GM19328 (cell line): Measurements from ENCODE around the gene PKMYT1.

Source experiments
- ATAC-seq: cut with Tn5 transposase; IDR thresholded peaks from one replicate; pipeline ENCODE4 v1.9.1; 2021; ENCODE audit warnings: mild to moderate bottlenecking, moderate library complexity; ENCODE audit not compliant: unreplicated experiment

PKMYT1 gene

DNA sequence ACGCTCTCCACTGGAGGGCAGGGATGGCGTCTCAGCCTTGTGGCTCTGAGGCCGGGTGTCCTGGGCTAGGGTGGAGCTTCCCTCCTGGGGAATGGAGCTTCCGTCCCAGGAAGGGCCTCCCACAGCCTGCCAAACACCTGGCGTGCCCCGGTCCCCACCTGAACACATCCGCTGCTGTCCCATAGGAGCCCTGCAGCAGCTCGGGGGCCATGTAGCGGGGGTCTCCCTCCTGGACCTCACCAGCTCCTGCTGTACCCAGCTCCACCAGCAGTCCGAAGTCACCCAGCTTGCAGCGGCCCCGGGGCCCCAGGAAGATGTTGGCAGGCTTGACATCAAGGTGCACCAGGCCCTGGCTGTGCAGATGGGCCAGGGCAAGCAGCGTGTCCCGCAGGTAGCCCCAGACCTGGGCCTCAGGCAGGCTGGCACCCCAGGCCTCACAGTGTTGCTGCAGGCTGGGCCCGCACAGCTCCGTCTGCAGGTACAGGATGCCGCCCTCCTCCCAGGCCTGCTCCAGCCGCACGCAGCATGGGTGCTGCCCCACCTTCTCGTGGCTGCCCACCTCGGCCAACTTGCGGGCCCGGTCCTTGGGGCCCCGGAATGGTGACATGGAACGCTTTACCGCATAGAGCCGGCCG is 5.0 kb downstream of the PKMYT1 start:
- ATAC-seq, result no peak

DNA sequence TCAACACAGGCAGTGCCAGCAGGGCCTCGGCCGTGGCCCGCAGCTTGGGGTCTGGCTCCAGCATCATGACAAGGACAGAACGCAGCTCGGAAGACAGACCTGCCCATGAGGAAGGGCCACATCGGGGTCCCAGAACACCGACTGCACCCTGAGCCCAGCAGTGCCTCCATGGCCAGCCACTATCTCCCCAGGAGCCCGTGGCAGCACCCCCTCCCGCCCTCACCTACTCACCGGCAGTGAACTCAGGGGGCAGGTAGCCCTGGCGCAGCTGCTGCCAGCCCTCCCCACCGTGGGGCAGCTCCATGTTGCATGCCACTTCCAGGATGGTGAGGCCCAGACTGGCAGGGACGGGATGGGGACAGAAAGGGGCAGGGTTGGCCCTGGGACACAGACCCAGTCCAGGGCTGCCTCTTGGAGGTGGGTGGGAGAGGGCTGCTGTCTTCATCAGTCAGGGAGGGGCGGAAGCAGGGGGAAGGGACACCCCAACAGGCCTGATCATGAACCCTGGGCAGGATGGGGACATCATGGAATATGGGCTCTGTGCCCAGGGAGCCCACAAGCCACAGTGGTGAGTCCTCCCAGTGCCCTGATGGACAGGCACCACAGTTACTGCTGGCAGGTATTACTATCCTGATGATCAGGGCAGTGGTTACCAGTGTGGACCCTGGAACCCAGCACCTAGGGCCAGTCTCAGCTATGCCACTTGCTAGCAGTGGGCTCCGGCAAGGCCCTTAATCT is 5.8 kb downstream of the PKMYT1 start:
- no peak for ATAC-seq

DNA sequence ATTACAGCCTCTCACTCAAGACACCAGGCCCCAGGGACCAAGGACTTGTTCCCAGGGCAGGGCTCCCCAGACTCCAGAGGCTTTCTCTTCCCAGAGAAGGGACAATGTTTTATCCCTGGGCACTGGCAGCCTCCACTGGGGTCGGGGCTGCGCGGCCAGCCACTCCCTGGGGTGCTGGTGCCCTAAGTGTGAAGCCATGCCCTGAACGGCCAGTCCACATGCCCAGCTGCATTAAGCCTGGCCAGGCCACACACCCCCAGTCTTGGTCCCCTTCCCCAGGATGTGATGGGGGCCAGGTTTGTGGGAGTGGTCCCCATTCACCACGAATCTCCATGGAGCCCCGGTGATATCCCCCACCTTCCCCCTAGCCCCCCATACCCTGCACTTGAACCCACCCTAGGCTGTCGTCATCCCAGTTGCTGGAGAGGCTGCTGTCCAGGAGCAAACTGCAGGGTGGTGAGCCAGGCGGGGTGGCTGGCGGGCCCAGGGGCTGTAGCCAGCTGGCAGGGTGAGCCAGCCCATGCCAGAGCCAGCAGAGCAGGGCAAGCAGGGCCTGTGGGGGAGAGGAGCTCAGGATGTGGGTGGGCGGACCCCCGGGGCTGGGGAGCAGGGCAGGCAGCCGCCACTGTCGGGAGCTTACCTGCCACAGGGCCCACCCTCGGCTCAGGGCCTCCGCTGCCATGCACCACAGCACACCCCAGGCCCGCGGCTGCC is 6.5 kb downstream of the PKMYT1 start:
- ATAC-seq, result no peak

DNA sequence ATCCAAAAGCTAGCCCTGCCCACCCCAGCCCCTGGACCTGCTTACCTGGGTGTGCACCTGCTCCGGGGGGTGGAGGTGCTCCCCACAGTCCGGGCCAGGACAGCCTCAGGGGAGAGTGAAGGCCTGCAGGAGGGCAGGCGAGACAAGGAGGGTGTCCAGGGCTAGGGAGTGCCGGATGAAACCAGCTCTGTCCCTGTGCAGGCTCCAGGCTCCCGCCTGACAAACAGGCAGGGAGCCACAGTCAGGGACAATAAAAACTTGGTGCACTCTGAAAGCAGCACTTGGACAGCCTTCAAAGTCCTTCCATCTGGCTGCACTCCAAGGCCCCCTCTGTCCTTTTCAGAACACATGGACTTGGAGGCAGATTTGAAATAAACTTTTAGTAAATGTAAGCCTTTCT is 7.2 kb downstream of the PKMYT1 start:
- no peak for ATAC-seq

DNA sequence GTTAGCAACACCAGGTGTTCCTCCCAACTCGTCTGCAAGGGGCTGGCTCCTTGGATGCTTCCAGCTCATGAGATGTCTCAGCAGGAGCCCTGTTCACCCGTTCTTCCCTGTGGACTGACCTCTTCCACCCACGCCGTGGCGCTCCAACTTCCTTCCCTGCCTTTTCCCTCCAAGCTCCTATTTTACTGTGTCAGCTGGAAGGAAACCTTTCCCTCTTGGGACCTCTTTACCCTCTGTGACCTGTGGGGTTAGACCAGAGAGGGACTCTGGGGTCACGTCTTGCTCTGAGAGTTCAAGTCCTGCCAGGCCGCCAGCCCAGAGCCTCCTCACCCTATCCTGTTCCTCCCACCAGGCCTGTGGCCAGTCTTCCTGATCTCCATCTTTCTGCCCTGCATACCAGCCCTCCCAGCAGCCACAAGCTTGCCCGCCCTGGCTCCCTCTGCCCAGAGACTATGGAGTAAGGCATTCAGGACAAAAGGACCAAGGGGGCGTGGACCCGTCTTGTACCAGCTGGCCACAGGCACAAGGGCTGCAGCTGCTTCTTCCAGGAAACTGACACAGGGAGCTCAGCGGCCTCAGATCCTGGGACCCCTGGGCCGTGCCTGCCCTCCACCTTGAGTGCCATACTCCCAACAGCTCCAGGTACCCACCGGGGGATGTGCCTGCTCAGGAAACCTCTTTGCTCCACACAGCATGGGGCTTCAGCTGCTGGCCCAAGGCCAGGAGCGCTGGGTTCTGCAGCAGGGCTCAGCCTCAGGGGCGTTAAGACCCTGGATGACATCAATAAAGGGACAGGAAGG is 8.1 kb downstream of the PKMYT1 start:
- no peak for ATAC-seq

DNA sequence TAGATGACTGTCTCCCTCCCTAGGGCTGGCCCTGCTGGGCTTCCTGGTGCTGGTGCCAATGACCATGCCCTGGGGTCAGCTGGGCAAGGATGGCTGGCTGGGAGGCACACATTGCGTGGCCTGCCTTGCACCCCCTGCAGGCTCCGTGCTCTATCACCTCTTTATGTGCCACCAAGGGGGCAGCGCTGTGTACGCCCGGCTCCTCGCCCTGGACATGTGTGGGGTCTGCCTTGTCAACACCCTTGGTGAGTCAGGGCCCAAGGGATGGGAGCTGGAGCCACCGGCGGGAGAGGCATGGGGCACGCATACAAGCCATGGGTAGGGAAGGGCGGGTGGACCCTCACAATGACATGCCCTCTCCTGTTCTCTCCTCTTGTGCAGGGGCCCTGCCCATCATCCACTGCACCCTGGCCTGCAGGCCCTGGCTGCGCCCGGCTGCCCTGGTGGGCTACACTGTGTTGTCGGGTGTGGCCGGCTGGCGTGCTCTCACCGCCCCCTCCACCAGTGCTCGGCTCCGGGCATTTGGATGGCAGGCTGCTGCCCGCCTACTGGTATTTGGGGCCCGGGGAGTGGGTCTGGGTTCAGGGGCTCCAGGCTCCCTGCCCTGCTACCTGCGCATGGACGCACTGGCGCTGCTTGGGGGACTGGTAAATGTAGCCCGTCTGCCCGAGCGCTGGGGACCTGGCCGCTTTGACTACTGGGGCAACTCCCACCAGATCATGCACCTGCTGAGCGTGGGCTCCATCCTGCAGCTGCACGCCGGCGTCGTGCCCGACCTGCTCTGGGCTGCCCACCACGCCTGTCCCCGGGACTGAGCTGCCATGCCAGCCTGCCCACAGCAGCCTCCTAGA is 8.9 kb downstream of the PKMYT1 start:
- no peak for ATAC-seq

DNA sequence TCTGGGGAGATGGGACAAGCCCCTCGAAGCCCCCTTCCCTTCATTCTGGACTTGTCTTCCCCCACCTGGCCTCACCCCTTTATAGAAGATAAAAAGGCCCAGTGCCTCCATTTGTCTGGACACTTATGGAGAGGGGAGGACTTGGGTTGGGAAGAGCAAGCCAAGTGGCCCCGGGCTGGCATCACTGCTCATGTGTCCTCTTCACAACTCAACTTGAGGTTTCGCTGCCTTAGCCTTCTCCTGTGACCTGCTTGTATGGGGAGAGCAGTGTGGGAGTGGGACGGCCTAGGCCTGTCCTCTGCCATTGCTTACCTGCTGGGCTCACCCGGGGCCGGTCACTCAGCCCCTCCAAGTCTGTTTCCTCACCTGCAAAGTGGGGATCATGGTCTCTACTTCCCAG is 9.7 kb downstream of the PKMYT1 start:
- no peak for ATAC-seq

DNA sequence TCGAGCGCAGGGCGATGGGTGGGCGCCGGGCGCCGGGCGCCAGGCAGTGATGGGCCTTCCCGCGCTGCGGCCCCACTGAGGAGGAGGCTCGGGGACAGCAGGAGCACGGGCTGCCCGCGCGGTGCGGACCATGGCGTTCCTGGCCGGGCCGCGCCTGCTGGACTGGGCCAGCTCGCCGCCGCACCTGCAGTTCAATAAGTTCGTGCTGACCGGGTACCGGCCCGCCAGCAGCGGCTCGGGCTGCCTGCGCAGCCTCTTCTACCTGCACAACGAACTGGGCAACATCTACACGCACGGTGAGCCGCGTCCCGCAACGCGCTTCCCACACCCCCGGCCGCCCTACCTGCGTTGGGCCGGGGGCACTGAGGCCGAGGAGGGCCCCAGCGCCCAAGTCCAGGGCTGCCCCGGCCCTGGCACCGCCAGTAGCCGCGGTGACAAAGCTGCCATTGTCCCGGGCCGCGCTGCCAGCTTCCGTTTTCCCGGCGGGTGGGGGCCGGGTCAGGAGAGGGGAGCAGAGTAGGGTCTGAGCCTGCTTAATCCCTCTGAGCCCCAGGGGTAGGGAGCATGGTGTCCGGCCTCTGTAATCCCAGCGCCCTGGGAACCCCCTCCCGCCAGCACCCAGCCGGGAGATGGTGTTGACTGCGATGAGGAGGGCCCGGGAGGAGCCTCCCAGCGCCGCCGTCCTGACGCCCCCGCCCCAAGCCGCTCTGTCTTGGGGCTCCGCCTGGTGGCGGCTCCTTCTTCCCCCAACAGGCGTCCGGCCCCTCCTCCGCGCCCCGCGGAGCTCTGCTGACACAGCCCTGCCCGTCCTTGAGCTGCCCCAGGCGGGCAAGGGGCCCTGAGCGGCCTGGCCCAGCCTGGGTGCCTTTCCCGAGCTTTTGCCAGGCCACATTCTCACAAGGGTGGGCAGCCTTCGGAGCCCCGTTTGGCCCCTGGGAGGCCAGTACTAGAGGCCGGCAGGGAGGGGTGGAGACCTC is 10.4 kb downstream of the PKMYT1 start:
- peak; percentile 6 for ATAC-seq

DNA sequence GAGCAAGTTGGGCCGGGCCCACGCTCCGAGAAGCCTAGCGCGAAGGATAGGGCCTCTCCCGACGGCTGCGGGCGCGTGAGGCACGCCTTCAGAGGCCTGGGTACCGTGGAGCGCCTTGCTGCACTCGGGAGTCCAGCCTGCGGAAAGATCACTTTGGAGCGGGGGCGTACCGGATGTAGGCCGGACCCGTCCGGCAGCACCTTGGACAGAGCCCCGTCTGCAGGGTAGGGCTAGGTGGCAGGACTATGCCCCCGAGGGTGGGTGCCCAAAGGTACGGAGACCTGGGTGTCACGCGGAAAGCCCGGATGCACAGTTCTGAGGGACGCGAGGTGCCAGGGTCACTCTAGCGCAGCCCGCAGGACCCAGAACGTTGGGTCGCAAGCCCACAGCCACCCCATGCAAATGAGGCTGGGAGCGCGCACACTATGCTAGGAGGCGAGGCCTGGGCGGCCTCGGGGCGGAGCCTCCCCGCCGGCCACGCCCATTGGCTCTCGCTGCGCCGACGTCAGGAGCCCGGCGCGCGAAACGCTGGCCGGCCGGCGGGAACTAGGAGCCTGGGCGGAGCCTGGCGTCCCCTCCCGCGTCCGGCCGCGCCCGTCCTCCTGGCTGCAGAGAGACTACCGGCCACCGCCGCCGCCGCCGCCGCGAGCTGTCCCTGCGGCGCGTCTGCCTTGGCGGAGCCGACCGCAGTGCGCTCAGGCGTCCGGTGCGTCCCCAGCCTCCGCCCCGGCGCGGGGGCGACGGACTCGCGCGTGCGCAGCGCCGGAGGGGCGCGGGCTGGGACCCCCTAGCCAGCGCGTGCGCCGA is 11.3 kb downstream of the PKMYT1 start, which contains the start of gene PAQR4:
Gene PAQR4 (plus strand): TSS at position 611 of the 807 bp plus-strand sequence. CDS start 327 bp downstream, outside the sequence.
- ATAC-seq, result peak; percentile 69

DNA sequence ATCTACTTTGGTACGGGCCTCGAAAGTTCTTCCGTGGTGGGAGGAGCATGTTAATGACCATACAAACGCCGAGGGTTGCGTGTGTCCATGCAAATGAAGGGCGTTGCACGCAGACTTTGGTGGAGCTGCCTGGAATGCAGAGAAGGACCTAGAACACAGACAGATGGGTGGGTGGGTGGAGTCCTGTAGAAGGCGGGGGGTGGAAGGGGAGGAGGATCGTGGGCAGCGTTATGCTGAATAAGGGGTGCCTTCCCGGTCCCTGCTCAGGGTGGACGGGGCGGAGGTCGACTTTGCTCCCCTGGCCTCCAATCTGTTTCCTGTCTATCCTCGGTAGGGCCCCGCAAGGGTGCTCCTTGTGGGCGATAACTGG is 11.9 kb downstream of the PKMYT1 start:
- no peak for ATAC-seq

DNA sequence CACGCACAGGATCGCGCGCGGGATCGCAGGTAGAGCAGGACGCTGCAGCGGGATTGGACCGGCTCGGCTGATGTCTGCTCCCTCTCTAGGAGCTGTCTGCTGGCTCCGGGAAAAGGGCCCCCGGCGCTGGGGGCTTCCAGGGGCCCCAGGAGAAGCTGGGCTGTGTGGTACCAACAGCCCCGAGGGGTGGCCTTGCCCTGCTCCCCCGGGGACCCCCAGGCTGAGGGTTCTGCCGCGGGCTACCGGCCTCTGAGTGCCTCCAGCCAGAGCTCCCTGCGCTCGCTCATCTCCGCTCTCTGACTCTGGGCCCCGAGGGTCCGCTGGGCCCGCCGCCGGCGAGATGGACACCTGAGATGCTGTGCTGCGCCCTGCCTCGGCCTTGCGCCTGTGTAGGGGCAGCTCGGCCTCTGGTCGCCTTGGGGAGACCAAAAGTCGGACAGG is 12.5 kb downstream of the PKMYT1 start:
- ATAC-seq, result no peak

DNA sequence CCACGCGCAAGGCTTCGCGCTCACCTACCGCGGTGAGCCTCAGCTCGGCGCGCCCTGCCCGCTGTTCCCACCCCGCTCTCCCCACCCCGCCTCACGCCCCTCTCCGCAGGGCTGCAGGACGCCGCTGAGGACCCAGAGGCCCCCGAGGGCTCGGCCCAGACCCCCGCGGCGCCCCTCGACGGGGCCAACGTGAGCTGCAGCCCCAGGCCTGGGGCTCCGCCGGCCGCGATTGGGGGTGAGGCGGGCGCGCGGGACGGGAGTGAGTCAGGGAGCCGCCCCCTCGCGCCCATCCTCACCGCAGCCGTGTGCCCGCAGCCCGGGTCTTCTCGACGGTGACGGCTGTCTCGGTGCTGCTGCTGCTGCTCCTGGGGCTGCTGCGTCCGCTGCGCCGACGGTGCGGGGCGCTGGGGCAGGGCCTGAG is 13.0 kb downstream of the PKMYT1 start:
- ATAC-seq, result no peak

DNA sequence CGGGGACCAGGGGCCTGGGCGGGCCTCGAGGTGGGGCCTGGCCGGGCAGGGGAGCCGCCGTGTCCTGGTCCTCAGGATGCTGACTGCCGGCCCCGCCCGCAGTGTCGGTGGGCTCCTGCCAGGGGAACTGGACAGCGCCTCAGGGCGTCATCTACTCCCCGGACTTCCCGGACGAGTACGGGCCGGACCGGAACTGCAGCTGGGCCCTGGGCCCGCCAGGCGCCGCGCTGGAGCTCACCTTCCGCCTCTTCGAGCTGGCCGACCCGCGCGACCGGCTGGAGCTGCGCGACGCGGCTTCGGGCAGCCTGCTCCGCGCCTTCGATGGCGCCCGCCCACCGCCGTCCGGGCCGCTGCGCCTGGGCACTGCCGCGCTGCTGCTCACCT is 13.4 kb downstream of the PKMYT1 start:
- no peak for ATAC-seq

DNA sequence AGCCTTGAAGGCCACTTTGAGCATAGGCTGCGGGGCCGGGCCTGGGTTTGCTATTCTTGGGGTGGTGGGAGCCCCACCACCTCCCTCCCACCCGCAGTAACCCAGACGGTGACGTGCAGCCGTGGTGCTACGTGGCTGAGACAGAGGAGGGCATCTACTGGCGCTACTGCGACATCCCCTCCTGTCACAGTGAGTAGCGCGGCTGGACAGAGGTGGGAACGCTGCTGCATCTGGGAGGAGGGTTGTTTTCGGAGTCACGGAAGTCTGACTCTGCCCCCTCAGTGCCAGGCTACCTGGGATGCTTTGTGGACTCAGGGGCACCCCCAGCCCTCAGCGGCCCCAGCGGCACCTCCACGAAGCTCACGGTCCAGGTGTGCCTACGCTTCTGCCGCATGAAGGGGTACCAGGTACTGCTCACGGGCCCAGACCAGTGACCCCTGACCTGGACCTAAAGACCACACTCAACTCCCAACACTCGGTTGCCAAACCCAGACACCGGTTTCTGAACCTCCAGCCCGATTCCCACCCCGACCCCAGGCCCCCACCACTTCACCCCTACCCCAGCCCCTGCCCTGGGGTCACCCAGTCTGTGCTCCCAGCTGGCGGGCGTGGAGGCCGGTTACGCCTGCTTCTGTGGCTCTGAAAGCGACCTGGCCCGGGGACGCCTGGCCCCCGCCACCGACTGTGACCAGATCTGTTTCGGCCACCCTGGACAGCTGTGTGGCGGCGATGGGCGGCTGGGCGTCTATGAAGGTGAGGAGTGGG is 14.0 kb downstream of the PKMYT1 start:
- ATAC-seq, result no peak

DNA sequence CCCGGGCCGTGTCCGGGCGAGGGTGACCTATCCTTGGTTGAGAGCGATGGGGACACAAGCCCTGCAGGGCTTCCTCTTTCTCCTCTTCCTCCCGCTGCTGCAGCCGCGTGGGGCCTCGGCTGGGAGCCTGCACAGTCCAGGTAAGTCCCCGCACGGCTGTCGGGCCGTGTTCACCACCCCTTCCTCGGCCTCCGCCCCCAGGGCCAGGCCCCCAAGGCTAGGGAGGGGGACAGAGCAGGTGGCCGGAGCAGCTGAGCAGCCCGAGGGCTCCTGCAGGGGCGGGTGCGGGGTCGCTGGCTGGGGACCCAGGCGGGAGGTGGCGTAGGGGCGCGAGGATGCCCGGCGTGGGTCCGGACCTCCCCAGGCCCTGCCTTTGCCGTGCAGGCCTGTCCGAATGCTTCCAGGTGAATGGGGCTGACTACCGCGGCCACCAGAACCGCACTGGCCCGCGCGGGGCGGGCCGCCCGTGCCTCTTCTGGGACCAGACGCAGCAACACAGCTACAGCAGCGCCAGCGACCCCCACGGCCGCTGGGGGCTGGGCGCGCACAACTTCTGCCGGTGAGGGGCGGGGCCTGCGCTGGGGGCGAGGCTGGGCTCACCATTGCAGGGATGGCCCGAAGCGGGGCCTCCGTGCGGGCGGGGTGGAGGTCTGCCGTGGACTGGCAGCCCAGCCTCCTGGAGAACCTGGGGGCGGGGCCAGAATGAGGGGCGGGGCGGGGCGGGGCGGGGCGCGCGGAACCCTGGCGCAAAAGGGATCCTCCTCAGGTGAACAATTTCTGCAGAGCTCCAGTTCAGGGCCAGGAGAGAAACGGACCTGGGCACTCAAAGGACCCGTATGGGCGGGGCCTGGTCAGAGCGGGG is 15.5 kb downstream of the PKMYT1 start:
- no peak for ATAC-seq

DNA sequence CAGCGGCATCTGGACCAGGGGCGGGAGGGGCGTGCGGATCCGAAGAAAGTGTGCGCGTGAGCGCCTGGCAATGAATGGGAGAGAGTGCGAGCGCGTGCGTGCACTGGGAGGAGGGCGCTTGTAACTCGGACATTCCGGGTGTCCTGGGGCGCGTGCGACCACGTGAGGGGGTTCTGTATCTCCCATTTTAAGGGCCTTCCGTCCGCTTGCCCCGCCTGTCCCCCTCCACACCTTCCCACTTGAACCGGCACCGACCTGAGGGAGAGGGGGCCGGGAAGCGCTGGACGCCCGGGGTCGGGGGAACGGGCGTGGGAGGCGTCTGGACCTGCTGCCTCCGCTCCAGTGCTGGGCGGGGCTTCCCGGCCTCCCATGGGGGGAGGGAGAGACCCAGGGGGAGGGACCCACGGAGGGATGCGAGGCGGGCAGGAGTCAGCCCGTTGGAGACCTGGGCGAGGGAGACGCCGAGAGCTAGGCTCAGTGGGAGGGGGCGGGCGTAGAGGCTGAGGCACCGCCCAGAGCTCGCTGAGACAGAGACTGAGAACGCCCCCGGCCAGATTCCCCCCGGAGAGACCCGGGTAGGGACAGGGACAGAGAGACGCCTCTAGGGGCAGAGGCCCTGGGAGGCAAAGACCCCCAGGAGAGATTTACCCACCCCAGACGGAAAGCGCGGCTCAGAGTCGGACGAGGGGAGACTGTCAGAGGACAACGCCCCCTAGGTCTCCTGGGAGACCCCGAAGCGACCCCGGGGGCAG is 16.3 kb downstream of the PKMYT1 start, which contains the start of gene KREMEN2:
Gene KREMEN2 (plus strand): TSS at position 553 of the 752 bp plus-strand sequence. CDS start 246 bp downstream, outside the sequence.
- no peak for ATAC-seq
